DND-41 (cell line): ENCODE measurements around the gene SNORC.

ENCODE experiments used
- ATAC-seq: fragments of 200-7000 bp; cut with Tn5 transposase; 3 replicates; pipeline ENCODE4 v1.9.1; 2021; ENCODE audit warnings: low read depth; ENCODE audit not compliant: insufficient read depth
- DNase-seq: peaks from one replicate; pipeline ENCODE4 v3.0.0-alpha.2; 2020
- H2AFZ ChIP-seq: 2 replicates; pipeline ENCODE4 v1.6.0; 2012; ENCODE audit warnings: low read depth, low read length
- H3K27ac ChIP-seq: 2 replicates; pipeline ENCODE4 v1.5.1; 2012; ENCODE audit warnings: low read length, inconsistent platforms
- H3K27me3 ChIP-seq: fragments of 200-600 bp; sonication (generic); 2 replicates; pipeline ENCODE4 v1.6.0; 2012; ENCODE audit warnings: low read length, mild to moderate bottlenecking, inconsistent platforms; ENCODE audit not compliant: insufficient read depth, poor library complexity
- H3K36me3 ChIP-seq: 2 replicates; pipeline ENCODE4 v1.5.1; 2012; ENCODE audit warnings: low read length, inconsistent platforms; ENCODE audit not compliant: insufficient read depth
- H3K4me1 ChIP-seq: 2 replicates; pipeline ENCODE4 v1.5.1; 2012; ENCODE audit warnings: mild to moderate bottlenecking, low read length; ENCODE audit not compliant: insufficient read depth
- H3K4me2 ChIP-seq: 2 replicates; pipeline ENCODE4 v1.6.0; 2012; ENCODE audit warnings: mild to moderate bottlenecking, moderate library complexity, low read length, inconsistent platforms; ENCODE audit not compliant: insufficient read depth
- H3K4me3 ChIP-seq, 2 experiments: fragments of 200-600 bp in 1 of 2; shearing (Covaris generic) in 1 of 2; 2 replicates each; pipeline ENCODE4 v1.5.1; 2012 to 2016; ENCODE audit warnings: inconsistent platforms in 2 of 2, low read length in 2 of 2, mild to moderate bottlenecking in 2 of 2, low read depth in 1 of 2, moderate library complexity in 1 of 2
- H3K79me2 ChIP-seq: 2 replicates; pipeline ENCODE4 v1.6.0; 2012; ENCODE audit warnings: low read length, inconsistent platforms; ENCODE audit not compliant: insufficient read depth
- H3K9ac ChIP-seq: 2 replicates; pipeline ENCODE4 v1.6.0; 2012; ENCODE audit warnings: low read depth, mild to moderate bottlenecking, inconsistent platforms, low read length, moderate library complexity
- H3K9me3 ChIP-seq: 2 replicates; pipeline ENCODE4 v1.5.1; 2012; ENCODE audit warnings: low read length, moderate library complexity, mild to moderate bottlenecking, inconsistent platforms; ENCODE audit not compliant: insufficient read depth, severe bottlenecking
- H4K20me1 ChIP-seq: 2 replicates; pipeline ENCODE4 v1.6.0; 2012; ENCODE audit warnings: low read length; ENCODE audit not compliant: insufficient read depth
- CTCF ChIP-seq: IDR thresholded peaks from 2 replicates; pipeline ENCODE4 v1.5.1; 2012; ENCODE audit warnings: borderline replicate concordance, low read length, moderate library complexity, mild to moderate bottlenecking; ENCODE audit not compliant: poor library complexity, severe bottlenecking; ENCODE audit errors: extremely low read depth
- EZH2 ChIP-seq: IDR thresholded peaks from 3 replicates; pipeline ENCODE4 v1.6.1; 2012; ENCODE audit warnings: borderline replicate concordance, low read depth, mild to moderate bottlenecking, moderate library complexity, low read length, inconsistent platforms; ENCODE audit not compliant: severe bottlenecking

SNORC gene

GRCh38 chr2:232871835-232872736 lies 2.0 kb downstream of the SNORC start:
- Histone ChIP-seq H3K4me3 (no peak overlapping the region), H3K79me2 (no peaks in the 10 kb centered on the region), H3K27me3 (no peaks in the 10 kb centered on the region), H3K27ac (no peak overlapping the region), H3K4me2 (no peak overlapping the region), H3K4me1 (no peaks in the 10 kb centered on the region), H4K20me1 (no peaks in the 10 kb centered on the region), H3K36me3 (no peaks in the 10 kb centered on the region), H3K9ac (no peak overlapping the region), H2AFZ (no peak overlapping the region), H3K9me3 (no peaks in the 10 kb centered on the region)
- DNase-seq (no peak), ATAC-seq (no peak)
- TF ChIP-seq CTCF, result no peak
- TF ChIP-seq EZH2, result no peak

GRCh38 chr2:232872826-232873225 lies 2.8 kb downstream of the SNORC start:
- Histone ChIP-seq H3K36me3 (no peaks in the 10 kb centered on the region), H3K27ac (no peak overlapping the region), H3K4me2 (no peak overlapping the region)

GRCh38 chr2:232873292-232873908 lies 3.3 kb downstream of the SNORC start:
- H3K9me3 ChIP-seq, result no peaks in the 10 kb centered on the region
- H3K4me3 ChIP-seq, result no peak overlapping the region
- no peak overlapping the region for H3K9ac ChIP-seq
- no peak overlapping the region for H2AFZ ChIP-seq
- no peak overlapping the region for H3K27ac ChIP-seq
- H3K4me1 ChIP-seq, result no peaks in the 10 kb centered on the region
- H3K36me3 ChIP-seq, result no peaks in the 10 kb centered on the region
- no peaks in the 10 kb centered on the region for H3K27me3 ChIP-seq
- no peaks in the 10 kb centered on the region for H4K20me1 ChIP-seq
- no peak overlapping the region for H3K4me2 ChIP-seq
- no peak for TF ChIP-seq EZH2
- no peak for TF ChIP-seq CTCF
- no peak for DNase-seq
- ATAC-seq, result no peak
- H3K79me2 ChIP-seq, result no peaks in the 10 kb centered on the region

More at GRCh38 chr2:232872826-232873225, 2.8 kb downstream of the SNORC start:
- Histone ChIP-seq H3K27me3 (no peaks in the 10 kb centered on the region), H3K9me3 (no peaks in the 10 kb centered on the region), H4K20me1 (no peaks in the 10 kb centered on the region), H3K9ac (no peak overlapping the region), H3K79me2 (no peaks in the 10 kb centered on the region), H3K4me1 (no peaks in the 10 kb centered on the region), H3K4me3 (no peak overlapping the region), H2AFZ (no peak overlapping the region)
- no peak for TF ChIP-seq EZH2
- no peak for TF ChIP-seq CTCF
- ATAC-seq, result no peak
- no peak for DNase-seq
